HG03139 (cell line): ENCODE results near the gene TMCO4.
A peak's percentile ranks its signal among the peaks of the same experiment; 100 is the strongest.
"Not testable (repeated sequence)": the region's sequence is repeated elsewhere in the genome, so short reads cannot be mapped to it uniquely, and the experiment has no call there.

Experiments used
- ATAC-seq: cut with Tn5 transposase; IDR thresholded peaks from one replicate; pipeline ENCODE4 v1.9.1; 2021; ENCODE audit not compliant: unreplicated experiment

The TMCO4 gene

GRCh38 chr1:19814244-19814661 lies 14.5 kb upstream of the TMCO4 start:
- no peak for ATAC-seq

- ATAC-seq, result no peak
Measured at GRCh38 chr1:19813643-19813960, 13.9 kb upstream of the TMCO4 start.

DNA sequence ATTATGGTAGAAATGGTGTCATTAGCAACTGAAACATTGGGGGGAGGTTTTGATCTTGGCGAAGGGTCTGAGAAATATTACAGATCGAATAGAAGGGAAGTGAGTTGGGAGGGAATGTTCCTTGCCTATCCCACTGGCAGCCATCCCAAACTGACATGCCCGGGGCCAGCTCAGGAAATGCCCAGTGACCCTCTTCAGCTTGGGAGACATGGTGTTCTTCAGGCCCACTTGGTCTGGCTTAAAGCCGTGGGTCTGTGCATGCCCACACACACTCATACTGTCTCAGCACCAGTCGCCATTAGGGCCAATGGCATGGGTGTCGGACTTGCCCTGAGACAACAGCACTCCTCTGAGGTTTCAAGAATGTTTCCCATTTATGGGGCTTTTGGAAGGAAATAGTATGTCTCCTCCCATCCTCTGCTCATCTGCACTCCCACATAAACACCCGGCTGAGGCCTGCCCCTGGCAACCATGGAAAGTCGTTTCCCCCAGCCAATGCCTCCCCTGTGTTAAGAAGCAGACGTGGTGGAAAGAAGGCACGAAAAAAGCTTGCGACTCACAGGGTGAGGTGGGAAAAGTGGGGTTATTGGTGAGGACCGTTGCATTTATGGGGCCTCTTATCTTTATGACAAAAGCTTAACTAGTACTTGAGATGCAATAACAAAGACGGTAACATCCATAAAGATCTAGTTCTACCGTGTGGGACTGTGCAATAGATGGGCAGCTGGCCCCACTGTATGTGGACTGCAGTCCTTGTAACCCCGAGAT lies 13.3 kb upstream of the TMCO4 start:
- ATAC-seq, result no peak

DNA sequence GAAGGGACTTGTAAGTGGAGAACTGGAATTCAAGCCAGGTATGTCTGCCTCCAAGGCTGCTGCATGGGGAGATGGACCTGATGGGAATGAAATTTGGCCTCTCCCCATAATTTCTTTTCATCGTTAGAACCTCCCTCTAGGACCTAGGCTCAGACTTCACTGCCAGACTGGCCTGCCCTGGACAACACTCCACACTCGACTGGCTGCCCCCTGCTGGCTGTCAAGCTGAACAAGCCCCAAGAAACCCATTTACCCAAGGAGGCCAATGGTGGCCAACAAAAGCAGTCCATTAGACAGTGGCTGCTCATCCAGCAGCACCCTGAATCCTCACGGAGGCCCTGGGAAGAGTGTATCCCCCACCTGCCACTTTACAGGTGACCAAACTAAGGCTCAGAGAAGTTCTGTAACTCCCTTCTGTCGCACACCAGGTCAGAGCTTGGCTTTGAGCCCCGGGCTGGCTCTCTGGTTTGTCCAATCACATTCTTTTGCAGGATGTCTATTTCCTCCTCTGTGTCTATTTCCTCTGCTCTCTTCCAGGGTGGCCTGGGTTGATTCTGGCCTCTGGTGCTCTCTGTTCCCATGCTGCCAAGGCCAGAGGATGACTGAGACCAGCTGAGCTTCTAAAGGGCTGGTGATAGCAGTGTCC lies 11.6 kb upstream of the TMCO4 start:
- no peak for ATAC-seq

DNA sequence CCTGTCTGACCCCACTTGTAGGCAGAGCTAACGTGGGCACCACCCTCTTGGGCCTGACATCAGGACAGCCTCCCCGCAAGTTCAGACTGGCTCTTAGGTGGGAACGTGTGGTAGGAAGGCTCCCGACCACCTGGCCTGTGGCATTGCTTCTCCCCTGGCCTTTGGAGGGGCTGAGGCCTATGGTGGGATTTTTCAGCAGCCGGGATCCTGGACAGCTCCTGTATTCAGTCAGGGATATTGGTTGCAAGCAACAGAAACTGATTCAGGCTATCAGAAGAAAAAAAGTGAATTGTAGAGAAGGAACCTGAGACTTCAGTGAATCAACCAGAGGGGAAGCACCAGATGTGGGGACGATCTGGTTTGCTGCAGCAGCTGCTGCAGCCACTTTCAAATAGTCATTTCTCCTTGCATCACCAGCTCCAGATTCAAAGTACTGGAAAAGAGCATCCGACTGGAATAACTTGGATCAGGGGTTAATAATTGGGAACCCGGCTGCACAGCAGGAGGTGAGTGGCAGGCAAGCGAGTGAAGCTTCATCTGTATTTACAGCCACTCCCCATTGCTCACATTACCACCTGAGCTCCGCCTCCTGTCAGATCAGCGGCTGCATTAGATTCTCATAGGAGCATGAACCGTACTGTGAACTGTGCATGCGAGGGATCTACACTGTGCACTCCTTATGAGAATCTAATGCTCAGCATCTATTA lies 9.5 kb upstream of the TMCO4 start:
- no peak for ATAC-seq

DNA sequence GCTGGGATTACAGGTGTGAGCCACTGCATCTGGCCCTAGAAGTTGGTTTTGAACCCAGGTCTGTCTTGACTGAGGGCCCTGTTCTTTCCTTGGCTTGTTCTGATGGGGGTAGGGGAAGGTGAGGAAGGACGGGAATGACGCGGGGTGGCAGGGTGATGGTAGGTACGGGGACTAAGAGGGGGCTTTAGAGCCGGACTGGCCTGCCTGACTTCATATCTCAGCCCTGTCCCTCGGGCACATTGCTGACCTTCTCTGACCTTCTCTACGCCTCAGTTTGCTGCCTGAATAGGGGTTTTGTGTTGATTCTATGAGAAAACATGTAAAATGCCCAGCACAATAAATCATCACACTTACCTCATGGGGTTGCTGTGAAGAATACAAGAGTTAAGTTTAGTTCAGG lies 8.6 kb upstream of the TMCO4 start:
- ATAC-seq, result no peak

DNA sequence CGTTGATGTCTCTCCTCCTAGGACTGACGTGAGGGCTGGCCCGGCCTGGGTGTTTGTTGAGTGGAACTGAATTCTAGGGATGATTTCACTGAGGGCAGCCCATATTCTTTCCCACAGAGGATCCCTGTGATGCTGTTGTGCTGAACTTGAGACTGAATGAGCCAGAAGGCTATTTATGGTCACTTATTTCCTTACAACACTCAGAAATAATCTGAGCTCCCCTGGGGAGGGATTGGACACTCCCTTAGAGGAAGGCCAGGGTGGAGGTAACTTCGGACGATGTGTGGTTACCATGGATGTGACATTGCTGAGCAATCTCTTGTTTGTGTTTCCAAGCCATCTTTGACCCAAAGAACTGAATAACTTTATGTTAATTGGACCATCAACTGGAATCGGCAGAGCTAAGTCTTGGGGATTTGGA lies 5.1 kb upstream of the TMCO4 start:
- no peak for ATAC-seq

DNA sequence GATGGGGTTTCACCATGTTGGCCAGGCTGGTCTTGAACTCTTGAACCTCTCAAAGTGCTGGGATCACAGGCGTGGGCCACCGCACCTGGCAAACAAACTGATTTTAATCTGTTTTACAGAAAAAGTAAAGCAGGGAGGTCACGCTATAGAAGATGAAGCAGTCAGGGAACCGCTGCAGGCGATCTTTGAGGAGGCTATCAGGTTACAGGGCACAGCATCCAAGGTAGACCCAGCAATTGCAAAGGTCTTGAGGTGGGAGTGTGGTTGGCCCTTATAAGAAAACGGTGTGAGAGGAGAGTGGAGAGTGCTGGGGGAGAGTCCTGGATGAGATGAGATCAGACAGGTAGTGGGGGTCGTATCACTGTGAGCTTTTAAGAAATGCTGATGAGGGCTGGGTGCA lies 2.6 kb upstream of the TMCO4 start:
- ATAC-seq, result no peak

DNA sequence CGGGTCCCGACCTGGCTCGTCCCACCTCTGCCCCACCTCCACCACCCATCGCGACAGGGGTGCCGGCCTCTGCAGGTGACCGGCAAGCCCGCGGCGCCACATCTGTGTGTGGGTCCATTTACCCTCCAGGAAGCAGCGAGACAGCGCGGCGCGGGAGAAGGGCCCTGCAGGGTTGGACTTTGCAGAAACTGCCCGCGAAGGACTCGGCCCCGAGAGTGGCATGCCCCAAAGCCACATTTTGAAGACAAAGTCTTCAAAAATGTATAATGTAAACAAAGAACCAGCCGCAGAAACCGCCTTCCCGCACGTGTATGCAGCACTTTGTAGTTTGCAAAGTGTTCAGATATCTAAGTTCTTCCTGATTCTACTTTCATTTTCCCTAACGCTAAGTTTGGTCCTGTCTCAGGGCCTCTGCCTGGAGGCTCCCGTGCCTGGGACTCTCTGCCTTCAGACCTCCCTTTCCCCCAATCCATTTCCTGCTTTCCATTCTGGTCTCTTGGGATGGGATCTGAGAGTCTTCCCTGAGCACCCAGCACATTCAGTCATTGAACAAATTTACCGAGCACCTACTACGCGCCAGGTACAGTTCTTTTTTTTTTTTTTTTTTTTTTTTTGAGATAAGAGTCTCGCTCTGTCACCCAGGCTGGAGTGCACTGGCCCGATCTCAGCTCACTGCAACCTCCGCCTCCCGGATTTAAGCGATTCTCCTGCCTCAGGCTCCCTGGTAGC lies 524 bp upstream of the TMCO4 start:
- peak; percentile 44 for ATAC-seq

DNA sequence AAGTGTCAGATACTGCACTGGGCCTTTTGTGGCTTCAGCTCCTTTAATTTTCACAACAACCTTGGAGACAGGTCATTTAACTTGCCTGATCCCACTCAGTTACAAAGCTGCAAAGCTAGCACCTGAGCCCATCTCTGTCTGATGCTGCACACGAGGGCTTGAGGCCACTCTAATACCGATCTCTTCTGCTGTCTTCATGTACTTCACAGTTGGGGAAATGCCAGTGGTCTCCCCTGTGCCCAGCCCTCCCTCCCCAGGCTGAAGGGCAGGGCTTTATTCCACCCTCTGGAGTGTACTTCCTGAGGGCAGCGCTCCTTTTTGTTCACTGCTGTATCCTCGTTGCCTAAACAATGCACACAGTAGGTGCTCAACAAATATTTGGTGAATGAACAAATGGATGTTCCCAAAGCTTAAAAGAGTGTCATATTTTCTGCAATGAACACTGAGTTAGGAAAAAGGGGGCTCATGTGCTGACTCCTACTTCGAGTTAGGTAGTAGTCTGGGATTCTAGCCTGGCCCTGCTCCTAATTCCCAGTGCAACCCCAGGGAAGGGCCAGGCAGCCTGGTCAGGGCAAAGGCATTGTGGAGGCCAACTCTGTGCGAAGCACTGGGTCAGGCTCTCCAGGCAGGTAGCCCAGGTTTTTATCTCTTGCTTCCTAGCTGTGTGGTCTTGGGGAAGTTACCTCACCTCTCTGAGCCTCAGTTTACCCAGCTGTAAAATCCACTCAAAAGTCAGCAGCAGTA lies 1.1 kb downstream of the TMCO4 start:
- no peak for ATAC-seq

DNA sequence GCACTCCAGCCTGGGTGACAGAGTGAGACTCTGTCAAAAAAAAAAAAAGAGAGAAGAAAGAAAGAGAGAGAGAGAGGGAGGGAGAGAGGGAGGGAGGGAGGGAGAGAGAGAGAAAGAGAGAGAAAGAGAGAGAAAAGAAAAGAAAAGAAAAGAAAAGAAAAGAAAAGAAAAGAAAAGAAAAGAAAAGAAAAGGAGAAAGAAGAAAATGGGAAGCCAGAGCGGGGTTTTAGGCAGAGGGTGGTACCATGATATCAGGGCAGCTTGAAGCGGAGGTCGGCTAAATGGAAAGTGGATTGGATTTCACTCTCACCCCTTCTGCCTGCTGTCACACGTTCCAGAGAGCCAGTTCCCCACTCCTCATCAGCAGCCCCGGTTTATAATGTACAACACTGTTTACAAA lies 1.9 kb downstream of the TMCO4 start:
- no peak for ATAC-seq

DNA sequence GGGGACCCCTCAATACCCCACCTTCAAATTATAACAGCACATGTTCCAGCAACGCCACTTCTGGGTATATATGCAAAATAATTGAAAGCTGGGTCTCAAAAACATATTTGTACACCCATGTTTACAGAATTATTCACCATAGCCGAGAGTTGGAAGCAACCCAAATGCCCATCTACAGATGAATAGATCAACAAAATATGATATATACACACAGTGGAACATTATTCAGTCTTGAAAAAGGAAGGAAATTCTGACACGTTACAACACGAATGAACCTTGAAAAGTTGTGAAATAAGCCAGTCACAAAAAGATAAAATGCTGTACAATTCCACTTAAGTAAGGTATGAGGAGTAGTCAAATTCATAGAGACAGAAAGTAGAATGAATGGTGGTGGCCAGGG lies 5.1 kb downstream of the TMCO4 start:
- ATAC-seq, result no peak

DNA sequence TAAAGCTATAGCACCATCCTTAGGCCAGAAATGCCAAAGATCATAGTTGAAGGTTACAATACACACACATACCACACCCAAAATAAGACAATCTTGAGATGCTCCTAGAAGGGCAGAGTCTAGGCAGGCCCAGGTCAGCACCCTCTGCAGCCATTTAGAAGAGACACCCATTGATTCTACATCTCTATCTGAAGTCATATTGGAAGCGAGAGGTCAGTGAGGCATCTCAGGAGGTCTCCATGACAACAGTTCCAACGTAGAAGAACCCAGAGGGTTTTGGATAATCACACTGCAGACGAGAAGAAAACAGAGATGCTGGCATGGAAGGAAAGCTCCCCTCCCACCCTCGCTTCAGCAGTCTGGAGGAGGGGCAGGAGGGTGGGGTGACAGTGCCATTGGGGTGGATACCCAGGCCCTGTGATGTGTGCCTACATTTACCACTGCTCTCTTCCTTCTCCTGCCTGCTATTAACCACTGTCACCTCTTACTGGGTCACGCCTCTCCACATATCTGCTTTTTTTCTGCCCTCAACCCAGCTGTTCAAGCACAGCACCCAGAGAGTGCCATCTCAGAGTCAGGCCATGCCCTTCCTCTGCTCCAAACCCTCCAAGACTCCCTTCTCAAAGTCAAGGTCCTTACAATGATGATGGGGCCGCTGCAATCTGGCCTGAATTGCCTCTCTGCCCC lies 6.2 kb downstream of the TMCO4 start:
- no peak for ATAC-seq

GRCh38 chr1:19792237-19793002 lies 7.3 kb downstream of the TMCO4 start:
- ATAC-seq, result no peak

- not testable (repeated sequence) for ATAC-seq
Measured at GRCh38 chr1:19790061-19790975, 9.4 kb downstream of the TMCO4 start.

GRCh38 chr1:19786988-19787423 lies 12.7 kb downstream of the TMCO4 start:
- ATAC-seq, result no peak

DNA sequence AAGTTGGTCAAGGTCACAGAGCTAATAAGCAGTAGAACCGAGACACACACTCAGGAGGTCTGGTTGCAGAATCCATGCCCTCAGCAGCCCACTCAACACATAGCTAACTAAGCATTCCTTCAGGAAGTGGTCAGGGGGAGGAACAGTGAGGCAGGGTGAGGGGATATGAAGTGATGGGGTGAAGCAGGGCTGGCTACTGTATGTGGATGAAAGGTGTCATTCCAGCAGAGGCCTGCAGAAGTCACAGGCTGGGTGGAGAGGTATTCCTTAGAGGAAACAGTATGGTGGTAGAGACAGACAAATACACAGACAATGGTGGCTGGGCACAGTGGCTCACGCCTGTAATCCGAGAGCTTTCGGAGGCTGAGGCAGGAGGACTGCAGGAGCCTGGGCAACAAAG lies 14.1 kb downstream of the TMCO4 start:
- no peak for ATAC-seq

DNA sequence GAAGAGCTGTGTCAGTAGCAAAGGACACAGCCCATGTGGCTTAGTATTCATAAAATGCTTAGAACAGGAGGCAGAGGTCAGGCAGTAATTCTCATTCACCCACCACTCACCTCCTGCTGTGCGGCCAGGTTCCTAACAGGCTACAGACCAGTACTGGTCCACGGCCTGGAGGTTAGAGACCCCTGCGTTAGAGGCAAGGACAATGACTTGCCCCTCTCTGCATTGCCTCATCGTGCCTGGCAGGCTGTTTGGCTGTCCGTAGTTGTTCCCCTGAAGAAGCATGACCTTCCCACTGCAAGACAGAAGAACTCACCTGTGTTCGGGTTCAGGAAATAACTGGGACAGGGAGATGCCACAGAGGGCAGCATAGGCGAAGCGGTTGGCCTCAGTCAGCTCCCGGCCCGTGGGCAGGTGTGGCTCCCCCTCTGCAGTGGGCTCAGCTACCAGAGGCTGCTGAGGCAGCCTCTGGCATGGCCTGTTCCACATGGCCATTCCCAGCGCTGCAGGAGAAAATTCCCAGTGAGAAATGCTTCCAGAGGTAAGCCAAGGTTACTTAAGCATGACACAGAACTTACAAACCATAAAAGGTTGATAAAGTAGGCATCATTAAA lies 19.3 kb downstream of the TMCO4 start:
- no peak for ATAC-seq
